SJCRH30 (cell line): ENCODE data around the gene CASP10. TPM values are rescaled to one million over a fixed set of nuclear protein-coding genes. Genes with fewer than 3 reads are reported as not detected.
"Not testable (repeated sequence)": the region's sequence is repeated elsewhere in the genome, so short reads cannot be mapped to it uniquely, and the experiment has no call there.

Source experiments
- DNase-seq, 2 experiments: peaks; one replicate each; pipeline ENCODE4 v3.0.0-alpha.2; 2015 to 2020
- H3K27ac ChIP-seq: fragments of 250-450 bp; sonication (Bioruptor Pico); 2 replicates; pipeline ENCODE4 v1.5.1; 2020; ENCODE audit warnings: mild to moderate bottlenecking, moderate library complexity
- H3K27me3 ChIP-seq: fragments of 250-450 bp; sonication (Bioruptor Pico); 2 replicates; pipeline ENCODE4 v1.5.1; 2020; ENCODE audit warnings: mild to moderate bottlenecking, moderate library complexity
- H3K36me3 ChIP-seq: fragments of 250-450 bp; sonication (Bioruptor Pico); 2 replicates; pipeline ENCODE4 v1.5.1; 2020; ENCODE audit warnings: mild to moderate bottlenecking, moderate library complexity
- H3K4me1 ChIP-seq: fragments of 250-450 bp; sonication (Bioruptor Pico); 2 replicates; pipeline ENCODE4 v1.5.1; 2020; ENCODE audit warnings: mild to moderate bottlenecking, moderate library complexity
- H3K4me3 ChIP-seq: fragments of 250-450 bp; sonication (Bioruptor Pico); 2 replicates; pipeline ENCODE4 v1.5.1; 2020; ENCODE audit warnings: mild to moderate bottlenecking, moderate library complexity
- H3K9me3 ChIP-seq: fragments of 250-450 bp; sonication (Bioruptor Pico); replicated peaks from 2 replicates; pipeline ENCODE4 v1.5.1; 2020; ENCODE audit warnings: mild to moderate bottlenecking, moderate library complexity
- total RNA-seq: library from RNA; depleted of rRNA; stranded (reverse); fragments of >200 nt; shearing (Covaris generic); gene quantifications from 2 replicates; pipeline ENCODE4 v1.2.3, GENCODE V29; 2014

The CASP10 gene
- total RNA-seq, 1 experiment from 2014 or later, result 1.1 TPM

- H3K27ac ChIP-seq, result peak overlapping the region; percentile 16; the same call in 1 of the 2 replicates
- no peaks in the 10 kb centered on the region for H3K27me3 ChIP-seq
- peak; percentile 92 to 97 for DNase-seq
- peak overlapping the region; percentile 35 for H3K4me3 ChIP-seq
- no peaks in the 10 kb centered on the region for H3K9me3 ChIP-seq
- peaks cover 8% of the 10 kb centered on the region; the same call in 1 of the 2 replicates for H3K4me1 ChIP-seq
- no peaks in the 10 kb centered on the region for H3K36me3 ChIP-seq
Observed at GRCh38 chr2:201231781-201232466, 49.0 kb downstream of the CASP10 start.

DNA sequence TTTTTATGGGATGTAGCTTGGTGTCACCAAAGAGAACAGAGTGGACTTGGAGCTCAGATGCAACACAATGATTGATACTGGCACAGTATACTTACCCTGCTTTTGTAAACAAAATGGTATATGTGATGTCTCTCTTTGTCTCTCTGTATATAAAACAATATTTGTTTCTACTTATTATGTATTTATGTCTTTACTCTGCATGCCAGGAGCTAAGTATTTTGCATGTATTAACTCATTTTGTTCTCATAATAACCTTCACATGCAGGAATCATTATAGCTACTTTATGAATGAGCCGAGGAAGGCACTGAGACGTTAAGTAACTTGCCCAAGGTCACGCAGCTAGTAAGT is 49.5 kb downstream of the CASP10 start:
- DNase-seq, result no peak
- Histone ChIP-seq H3K9me3 (no peaks in the 10 kb centered on the region), H3K36me3 (no peaks in the 10 kb centered on the region), H3K27ac (no peak overlapping the region), H3K27me3 (no peaks in the 10 kb centered on the region), H3K4me1 (peaks cover 8% of the 10 kb centered on the region; the same call in 1 of the 2 replicates), H3K4me3 (no peak overlapping the region)

DNA sequence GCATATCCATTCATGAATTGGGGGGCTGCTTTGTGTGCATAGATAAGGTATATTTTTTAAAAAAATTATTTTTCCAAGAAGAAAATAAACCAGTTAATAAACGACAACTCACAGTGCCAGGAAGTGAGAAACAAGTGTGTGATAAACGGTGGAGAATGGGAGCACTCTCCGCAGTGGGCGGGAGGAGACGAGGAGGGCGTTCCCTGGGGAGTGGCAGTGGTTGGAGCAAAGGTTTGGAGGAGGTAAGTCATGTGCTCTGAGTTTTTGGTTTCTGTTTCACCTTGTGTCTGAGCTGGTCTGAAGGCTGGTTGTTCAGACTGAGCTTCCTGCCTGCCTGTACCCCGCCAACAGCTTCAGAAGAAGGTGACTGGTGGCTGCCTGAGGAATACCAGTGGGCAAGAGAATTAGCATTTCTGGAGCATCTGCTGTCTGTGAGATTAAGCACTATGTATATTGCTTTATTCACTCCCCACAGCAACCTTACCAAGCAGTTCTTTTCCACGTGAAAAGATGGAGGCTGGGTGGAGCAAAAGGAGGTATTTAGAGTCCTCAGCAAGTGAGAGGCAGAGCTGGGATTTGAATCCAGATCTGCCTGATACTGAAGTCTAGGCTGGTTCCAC is 50.4 kb downstream of the CASP10 start:
- no peaks in the 10 kb centered on the region for H3K36me3 ChIP-seq
- DNase-seq, result peak; percentile 66 to 69
- peak overlapping the region; percentile 37 for H3K4me3 ChIP-seq
- no peak overlapping the region for H3K27ac ChIP-seq
- peaks cover 8% of the 10 kb centered on the region; the same call in 1 of the 2 replicates for H3K4me1 ChIP-seq
- no peaks in the 10 kb centered on the region for H3K9me3 ChIP-seq
- no peaks in the 10 kb centered on the region for H3K27me3 ChIP-seq

- H3K4me3 ChIP-seq, result peak overlapping the region; percentile 37
Observed at GRCh38 chr2:201233812-201234662, 51.1 kb downstream of the CASP10 start.

DNA sequence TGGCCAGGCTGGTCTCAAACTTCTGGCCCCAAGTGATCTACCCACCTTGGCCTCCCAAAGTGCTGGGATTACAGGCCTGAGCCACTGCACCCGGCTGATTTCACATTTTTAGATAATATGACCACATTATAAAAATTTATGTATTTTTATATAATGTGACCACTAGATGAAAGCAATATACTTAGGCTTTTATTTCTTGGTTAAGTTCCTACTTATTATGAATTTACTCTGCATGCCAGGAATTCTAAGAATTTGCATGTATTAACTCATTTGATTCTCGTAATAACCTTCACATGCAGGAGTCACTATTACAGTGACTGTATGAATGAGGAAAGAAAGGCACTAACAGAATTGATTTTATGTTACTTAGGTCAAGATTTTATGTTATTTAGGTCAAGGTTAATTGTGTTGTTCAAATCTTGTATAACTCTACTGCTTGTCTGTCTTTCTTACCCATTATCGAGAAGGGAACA is 51.8 kb downstream of the CASP10 start:
- Histone ChIP-seq H3K9me3 (no peaks in the 10 kb centered on the region), H3K36me3 (no peaks in the 10 kb centered on the region), H3K27me3 (no peaks in the 10 kb centered on the region), H3K27ac (no peak overlapping the region), H3K4me1 (peaks cover 8% of the 10 kb centered on the region; the same call in 1 of the 2 replicates), H3K4me3 (no peak overlapping the region)
- DNase-seq, result no peak

More at GRCh38 chr2:201233812-201234662, 51.1 kb downstream of the CASP10 start:
- Histone ChIP-seq H3K4me1 (peaks cover 8% of the 10 kb centered on the region; the same call in 1 of the 2 replicates), H3K27me3 (no peaks in the 10 kb centered on the region), H3K36me3 (no peaks in the 10 kb centered on the region), H3K27ac (no peak overlapping the region), H3K9me3 (no peaks in the 10 kb centered on the region)
- DNase-seq, result no peak

- no peak overlapping the region for H3K4me3 ChIP-seq
- H3K27me3 ChIP-seq, result no peaks in the 10 kb centered on the region
- H3K27ac ChIP-seq, result no peak overlapping the region
- H3K4me1 ChIP-seq, result peaks cover 8% of the 10 kb centered on the region; the same call in 1 of the 2 replicates
- H3K36me3 ChIP-seq, result no peaks in the 10 kb centered on the region
- DNase-seq, result peak; percentile 58 to 82
- H3K9me3 ChIP-seq, result no peaks in the 10 kb centered on the region
Observed at GRCh38 chr2:201235860-201236811, 53.2 kb downstream of the CASP10 start.

GRCh38 chr2:201237486-201238123 is 54.7 kb downstream of the CASP10 start:
- Histone ChIP-seq H3K9me3 (no peaks in the 10 kb centered on the region), H3K36me3 (no peaks in the 10 kb centered on the region), H3K4me3 (no peak overlapping the region), H3K27me3 (no peaks in the 10 kb centered on the region), H3K27ac (no peak overlapping the region), H3K4me1 (0 out of 2 replicates have a peak, but pooled peaks cover 2% of the 10 kb centered on the region)
- DNase-seq, result no peak

- H3K4me3 ChIP-seq, H3K4me1 ChIP-seq, DNase-seq, H3K36me3 ChIP-seq, H3K27me3 ChIP-seq, H3K9me3 ChIP-seq, H3K27ac ChIP-seq: not testable (repeated sequence)
Observed at GRCh38 chr2:201239167-201239935, 56.4 kb downstream of the CASP10 start.

GRCh38 chr2:201242571-201243277 is 59.8 kb downstream of the CASP10 start:
- no peak overlapping the region for H3K27ac ChIP-seq
- no peaks in the 10 kb centered on the region for H3K9me3 ChIP-seq
- H3K27me3 ChIP-seq, result no peaks in the 10 kb centered on the region
- H3K36me3 ChIP-seq, result no peaks in the 10 kb centered on the region
- DNase-seq, result no peak
- no peaks in the 10 kb centered on the region for H3K4me1 ChIP-seq
- no peak overlapping the region for H3K4me3 ChIP-seq

DNA sequence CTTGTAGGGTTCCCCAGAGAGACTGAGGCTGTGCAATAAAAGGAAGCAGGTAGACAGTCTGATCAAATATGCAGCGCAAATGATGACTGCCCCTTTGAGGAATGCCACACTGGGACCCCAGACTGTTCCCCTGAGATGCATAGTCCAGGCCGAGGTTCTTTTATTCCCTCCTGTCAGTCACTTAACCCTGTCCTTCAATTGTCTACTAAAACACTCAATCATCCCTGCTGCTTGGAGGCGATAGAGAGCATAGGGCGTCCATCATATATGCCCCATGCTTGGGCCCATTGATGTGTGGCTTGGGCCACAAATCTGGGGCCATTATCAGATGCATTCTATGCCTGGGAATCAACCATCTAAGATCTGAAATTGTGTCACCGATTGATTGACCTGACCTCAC is 61.9 kb downstream of the CASP10 start:
- DNase-seq, result no peak
- H3K9me3 ChIP-seq, result no peaks in the 10 kb centered on the region

DNA sequence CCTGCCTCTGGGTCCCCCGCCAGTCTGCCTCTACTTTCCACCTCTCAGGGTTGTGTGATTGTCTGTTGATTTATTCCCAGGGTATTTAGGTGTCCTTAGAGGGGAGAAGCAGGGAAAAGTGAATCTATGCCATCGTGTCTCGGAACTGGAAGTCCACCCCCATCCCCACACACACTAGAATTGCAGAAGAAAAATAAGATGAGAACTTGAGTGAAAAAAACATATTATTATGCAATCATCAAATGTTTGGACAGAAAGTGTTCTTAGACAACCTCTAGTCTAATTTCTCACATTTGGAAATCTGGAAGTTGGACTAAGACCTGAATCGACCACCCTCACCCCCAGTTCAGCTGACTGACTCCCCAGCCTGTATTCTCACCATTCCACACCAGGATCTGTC is 63.3 kb downstream of the CASP10 start:
- Histone ChIP-seq H3K4me1 (no peaks in the 10 kb centered on the region), H3K9me3 (no peaks in the 10 kb centered on the region), H3K4me3 (no peak overlapping the region), H3K27ac (no peak overlapping the region), H3K36me3 (no peaks in the 10 kb centered on the region), H3K27me3 (no peaks in the 10 kb centered on the region)
- no peak for DNase-seq

More for the DNA sequence above, 61.9 kb downstream of the CASP10 start:
- no peak overlapping the region for H3K27ac ChIP-seq
- H3K36me3 ChIP-seq, result no peaks in the 10 kb centered on the region
- H3K27me3 ChIP-seq, result no peaks in the 10 kb centered on the region
- no peak overlapping the region for H3K4me3 ChIP-seq
- H3K4me1 ChIP-seq, result no peaks in the 10 kb centered on the region

DNA sequence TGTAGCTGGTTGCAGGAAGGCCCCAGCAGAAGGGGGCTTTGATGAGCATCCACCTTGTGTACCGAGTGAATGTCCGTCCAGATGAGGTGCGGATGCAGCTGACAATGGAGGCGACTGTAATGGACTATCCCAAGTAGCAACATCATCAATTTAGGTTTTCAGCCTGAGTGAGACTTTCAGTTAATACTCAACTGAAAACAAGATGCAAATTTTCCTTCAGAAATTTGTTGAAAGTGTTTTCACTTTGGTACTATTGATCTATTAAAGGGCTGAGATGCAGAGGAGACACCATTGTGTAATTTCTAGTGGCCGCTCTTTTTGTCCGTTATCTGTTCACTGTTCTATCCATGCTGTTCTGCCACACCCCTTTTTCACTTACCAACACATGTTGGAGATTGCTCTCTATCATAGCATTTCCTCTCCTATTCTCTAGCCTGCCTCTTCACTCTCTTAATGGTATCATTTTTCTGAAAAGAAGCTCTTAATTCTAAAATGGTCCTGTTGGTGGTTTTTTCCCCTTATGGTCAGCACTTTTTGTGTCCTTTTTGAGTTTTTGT is 65.4 kb downstream of the CASP10 start:
- H3K36me3 ChIP-seq, result no peaks in the 10 kb centered on the region
- no peaks in the 10 kb centered on the region for H3K9me3 ChIP-seq
- no peaks in the 10 kb centered on the region for H3K27me3 ChIP-seq
- no peak overlapping the region for H3K27ac ChIP-seq
- no peak for DNase-seq
- no peaks in the 10 kb centered on the region for H3K4me1 ChIP-seq
- no peak overlapping the region for H3K4me3 ChIP-seq
